Fibroblast of villous mesenchyme (primary cell): ENCODE results near the gene RGS7. TPM values are rescaled to one million over a fixed set of nuclear protein-coding genes. Genes with fewer than 3 reads are reported as not detected.
"Not testable (repeated sequence)": the region's sequence is repeated elsewhere in the genome, so short reads cannot be mapped to it uniquely, and the experiment has no call there.

Experiments
- DNase-seq: peaks from one replicate; pipeline ENCODE4 v3.0.0-alpha.2; 2010; ENCODE audit warnings: low read depth
- H3K4me3 ChIP-seq: 2 replicates; pipeline ENCODE4 v1.5.1; 2011; ENCODE audit warnings: low read depth, mild to moderate bottlenecking, low read length
- total RNA-seq: library from RNA; depleted of rRNA; stranded (reverse); fragments of >200 nt; gene quantifications from 2 replicates; pipeline ENCODE4 v1.2.3, GENCODE V29; 2012
- TF ChIP-seq, protein P1 (sequence below): IDR thresholded peaks from 2 replicates; pipeline ENCODE4 v1.5.1; 2012; ENCODE audit warnings: low read depth, mild to moderate bottlenecking, low read length; ENCODE audit not compliant: insufficient read depth

RGS7 gene
- total RNA-seq, 1 donor = 0.43 TPM

DNA sequence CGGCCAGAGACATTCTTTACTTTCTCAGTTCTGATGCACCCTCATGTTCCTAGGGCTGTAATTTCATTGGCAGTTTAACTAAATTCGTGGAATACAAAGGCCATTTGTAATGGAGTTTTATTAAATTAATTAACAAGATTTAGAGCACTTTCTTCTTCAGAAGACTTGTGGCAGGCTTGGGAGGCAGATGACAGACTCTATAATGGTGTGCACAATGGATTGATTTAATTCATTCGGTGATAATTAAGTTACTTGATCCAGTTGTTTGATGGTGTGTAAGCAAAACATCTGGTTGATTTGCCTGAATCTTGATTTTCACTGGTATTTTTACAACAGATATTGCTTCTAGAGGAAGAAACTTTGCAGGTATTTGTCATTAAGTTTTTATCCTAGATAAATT lies 383.1 kb downstream of the RGS7 start:
- DNase-seq = no peak
- TF ChIP-seq, protein P1, sequence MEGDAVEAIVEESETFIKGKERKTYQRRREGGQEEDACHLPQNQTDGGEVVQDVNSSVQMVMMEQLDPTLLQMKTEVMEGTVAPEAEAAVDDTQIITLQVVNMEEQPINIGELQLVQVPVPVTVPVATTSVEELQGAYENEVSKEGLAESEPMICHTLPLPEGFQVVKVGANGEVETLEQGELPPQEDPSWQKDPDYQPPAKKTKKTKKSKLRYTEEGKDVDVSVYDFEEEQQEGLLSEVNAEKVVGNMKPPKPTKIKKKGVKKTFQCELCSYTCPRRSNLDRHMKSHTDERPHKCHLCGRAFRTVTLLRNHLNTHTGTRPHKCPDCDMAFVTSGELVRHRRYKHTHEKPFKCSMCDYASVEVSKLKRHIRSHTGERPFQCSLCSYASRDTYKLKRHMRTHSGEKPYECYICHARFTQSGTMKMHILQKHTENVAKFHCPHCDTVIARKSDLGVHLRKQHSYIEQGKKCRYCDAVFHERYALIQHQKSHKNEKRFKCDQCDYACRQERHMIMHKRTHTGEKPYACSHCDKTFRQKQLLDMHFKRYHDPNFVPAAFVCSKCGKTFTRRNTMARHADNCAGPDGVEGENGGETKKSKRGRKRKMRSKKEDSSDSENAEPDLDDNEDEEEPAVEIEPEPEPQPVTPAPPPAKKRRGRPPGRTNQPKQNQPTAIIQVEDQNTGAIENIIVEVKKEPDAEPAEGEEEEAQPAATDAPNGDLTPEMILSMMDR = no peak
- no peak overlapping the region for H3K4me3 ChIP-seq

DNA sequence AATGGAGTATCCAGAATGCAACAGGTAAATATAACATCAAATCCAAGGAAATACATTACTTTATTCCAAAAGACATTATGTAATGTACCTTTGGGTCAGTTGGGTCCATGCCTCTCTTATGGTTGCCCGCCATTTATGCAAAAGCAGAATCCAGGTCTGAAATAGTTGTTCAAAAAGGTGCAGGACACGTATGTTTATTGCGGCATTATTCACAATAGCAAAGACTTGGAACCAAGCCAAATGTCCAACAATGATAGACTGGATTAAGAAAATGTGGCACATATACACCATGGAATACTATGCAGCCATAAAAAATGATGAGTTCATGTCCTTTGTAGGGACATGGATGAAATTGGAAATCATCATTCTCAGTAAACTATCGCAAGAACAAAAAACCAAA lies 384.9 kb downstream of the RGS7 start:
- not testable (repeated sequence) for DNase-seq

DNA sequence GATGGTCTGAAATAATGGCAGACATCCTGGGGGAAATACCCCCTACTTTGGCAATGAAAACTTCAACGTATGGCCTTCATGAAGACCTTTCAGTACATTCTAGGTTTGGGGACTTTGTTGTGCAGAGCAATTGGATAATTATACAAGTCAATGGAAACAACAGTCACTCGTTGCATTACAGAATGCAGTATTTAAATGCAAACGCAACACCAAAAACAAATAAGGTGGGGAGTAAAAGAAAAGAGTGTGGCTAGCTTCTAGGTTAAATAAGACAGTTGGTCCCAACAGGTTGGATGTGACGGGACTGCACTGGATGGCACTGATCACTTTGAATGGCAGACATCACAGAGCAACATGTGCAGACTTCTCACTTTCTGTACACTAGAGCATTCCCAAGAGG lies 386.8 kb downstream of the RGS7 start:
- TF ChIP-seq, protein P1 = no peak
- no peak overlapping the region for H3K4me3 ChIP-seq
- DNase-seq = no peak

More for the DNA sequence above, 384.9 kb downstream of the RGS7 start:
- not testable (repeated sequence) for H3K4me3 ChIP-seq

DNA sequence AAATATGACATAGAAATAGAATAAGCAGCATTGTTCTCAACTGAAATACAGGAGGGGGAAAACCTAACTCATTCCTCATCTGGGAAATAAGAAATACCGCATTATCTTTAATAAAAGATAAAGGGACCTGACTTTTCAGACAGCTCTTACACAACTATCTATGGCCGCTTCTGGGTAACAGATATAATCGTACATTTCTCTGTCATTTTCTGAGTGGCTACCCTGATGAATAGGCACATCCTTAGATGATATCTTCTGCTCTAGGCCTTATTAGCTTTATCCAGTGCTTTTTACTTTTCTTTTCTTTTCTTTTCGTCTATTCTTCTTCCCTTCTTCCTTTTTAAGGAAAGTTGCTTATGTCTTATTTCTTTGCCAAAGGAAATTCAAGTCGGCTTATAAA lies 388.1 kb downstream of the RGS7 start:
- TF ChIP-seq, protein P1 = no peak
- H3K4me3 ChIP-seq = no peak overlapping the region
- no peak for DNase-seq

DNA sequence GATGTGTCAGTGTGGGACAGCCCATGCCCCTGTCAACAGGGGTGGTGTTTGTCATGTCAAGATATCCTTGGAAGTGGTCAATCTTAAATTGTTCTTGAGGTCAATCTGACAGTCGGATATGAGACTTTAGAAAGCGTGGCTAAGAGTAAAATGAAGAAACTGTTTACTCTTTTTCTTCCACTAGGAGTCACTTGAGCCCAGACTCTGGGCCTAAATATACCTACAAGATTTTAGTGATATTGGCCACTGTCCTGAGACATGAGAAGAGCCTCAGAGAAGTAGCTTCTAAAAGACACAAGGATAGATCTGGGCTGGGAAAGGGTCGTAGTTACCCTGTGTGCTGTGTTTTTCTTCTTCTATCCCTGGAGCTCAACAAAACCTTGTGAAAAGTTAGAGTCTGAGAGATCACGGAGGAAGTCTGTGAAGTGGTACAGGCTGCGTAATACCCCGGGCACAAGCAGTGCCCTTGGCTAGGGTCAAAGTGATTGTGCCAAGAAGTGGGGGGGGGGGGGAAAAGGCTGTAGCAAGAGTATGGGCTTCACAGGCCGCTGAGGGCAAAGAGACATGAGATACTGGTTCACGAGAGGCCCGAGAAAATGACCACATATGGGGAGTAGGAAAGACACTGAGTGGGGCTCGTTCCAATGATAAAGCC lies 389.8 kb downstream of the RGS7 start:
- no peak for DNase-seq
- H3K4me3 ChIP-seq = no peak overlapping the region
- TF ChIP-seq, protein P1 = peak; percentile 9

DNA sequence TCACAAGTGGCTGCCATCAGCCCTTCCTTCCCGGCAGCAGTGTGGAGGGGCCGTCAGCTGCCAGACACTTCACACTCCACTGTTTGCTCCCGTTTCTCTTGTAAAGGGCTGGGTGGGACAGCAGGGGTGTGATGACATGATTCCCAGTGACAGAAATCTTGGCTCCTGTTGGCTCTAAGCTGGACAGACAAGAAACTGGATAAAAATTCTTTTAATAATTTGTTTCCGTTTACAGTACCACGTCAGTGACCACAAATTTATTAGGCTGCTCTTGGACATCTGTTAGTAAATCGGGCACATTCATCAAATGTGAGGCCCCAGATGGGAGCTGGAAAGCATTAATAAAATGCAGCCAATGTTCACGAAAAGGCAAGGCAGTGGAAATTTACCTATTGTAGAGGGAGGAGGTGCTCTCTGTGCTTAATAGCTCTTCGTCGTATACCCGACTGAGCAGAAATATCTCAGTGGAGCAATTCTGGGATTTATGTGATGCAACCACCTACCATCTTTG lies 391.4 kb downstream of the RGS7 start:
- no peak overlapping the region for H3K4me3 ChIP-seq
- TF ChIP-seq, protein P1 = no peak
- DNase-seq = no peak

DNA sequence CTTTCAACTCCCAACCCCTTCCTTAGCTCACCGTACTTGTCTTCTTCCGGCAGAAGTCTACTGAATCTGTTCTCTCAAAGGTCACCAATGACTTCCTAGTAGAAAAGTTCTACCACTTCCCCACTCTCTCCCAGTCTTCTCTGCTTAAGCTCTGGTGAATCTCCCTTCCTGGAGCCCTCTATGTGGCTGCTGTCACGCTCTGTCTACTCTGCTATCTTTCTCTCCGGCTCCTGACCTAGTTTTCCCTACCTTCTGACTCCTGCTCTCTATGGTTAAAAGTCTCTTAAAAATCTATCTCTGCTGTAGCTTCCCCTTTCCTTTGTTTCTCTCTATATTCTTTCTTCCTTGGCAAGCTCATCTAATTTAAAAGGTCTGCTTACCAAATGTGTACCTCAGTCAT lies 394.9 kb downstream of the RGS7 start:
- TF ChIP-seq, protein P1 = no peak
- H3K4me3 ChIP-seq = no peak overlapping the region
- DNase-seq = no peak
